H1 (cell line): ENCODE data around the gene TBC1D22A. TPM values are rescaled to one million over a fixed set of nuclear protein-coding genes. Genes with fewer than 3 reads are reported as not detected.

ENCODE experiments used
- CTCF ChIA-PET: fragments of 300-600 bp; sonication (Branson Sonifier 250); formaldehyde crosslinking; loops from one replicate; lab custom pipeline; 2021; ENCODE audit not compliant: partially characterized antibody; lab: Charles Lee
- POLR2A ChIA-PET: fragments of 300-600 bp; sonication (Branson Sonifier 250); formaldehyde crosslinking; loops from one replicate; lab custom pipeline; 2021; ENCODE audit warnings: inconsistent platforms; ENCODE audit not compliant: partially characterized antibody; lab: Charles Lee
- DNase-seq, 2 experiments: peaks; one replicate each; pipeline versions ENCODE4 v3.0.0 to v3.0.0-alpha.2; 2010 to 2022; ENCODE audit warnings: low spot score in 2 of 2, low read depth in 1 of 2, mixed read lengths in 1 of 2
- FAIRE-seq: peaks from 2 replicates; lab custom pipeline; 2011; peaks lifted over from hg19 to GRCh38; lab: Jason Lieb, UNC
- H2AFZ ChIP-seq: 2 replicates; pipeline ENCODE4 v1.8.1; 2012; ENCODE audit warnings: low read length, inconsistent platforms
- H2AK5ac ChIP-seq: 2 replicates; pipeline ENCODE4 v1.6.1; 2013; ENCODE audit warnings: low read depth, low read length
- H2BK120ac ChIP-seq: replicated peaks from 2 replicates; pipeline ENCODE3; 2013; ENCODE audit warnings: low read depth, low read length, inconsistent platforms
- H2BK12ac ChIP-seq: 2 replicates; pipeline ENCODE4 v1.6.1; 2013; ENCODE audit warnings: low read depth, low read length
- H2BK15ac ChIP-seq: 2 replicates; pipeline ENCODE4 v1.6.1; 2013; ENCODE audit warnings: low read length
- H2BK20ac ChIP-seq: 2 replicates; pipeline ENCODE4 v1.6.1; 2013; ENCODE audit warnings: low read length
- H2BK5ac ChIP-seq: 2 replicates; pipeline ENCODE4 v1.6.1; 2013; ENCODE audit warnings: low read depth, low read length
- H3K14ac ChIP-seq: 2 replicates; pipeline ENCODE4 v1.6.1; 2013; ENCODE audit warnings: inconsistent platforms; ENCODE audit not compliant: insufficient read length
- H3K18ac ChIP-seq: 2 replicates; pipeline ENCODE4 v1.6.1; 2013; ENCODE audit warnings: low read length; ENCODE audit errors: extremely low read depth
- H3K23ac ChIP-seq: 2 replicates; pipeline ENCODE4 v1.6.1; 2013; ENCODE audit warnings: inconsistent platforms; ENCODE audit not compliant: insufficient read length
- H3K23me2 ChIP-seq: 2 replicates; pipeline ENCODE4 v1.6.1; 2013; ENCODE audit warnings: low read depth, low read length
- H3K27ac ChIP-seq: 2 replicates; pipeline ENCODE4 v1.6.1; 2011; ENCODE audit warnings: low read depth, low read length, inconsistent platforms
- H3K27me3 ChIP-seq, 4 experiments: replicated peaks in 1 of 4; 1 replicate in 1 of 4; 2 replicates in 3 of 4; pipeline versions ENCODE4 v1.6.1 to v1.8.1; 2011 to 2013; ENCODE audit warnings: low read length in 3 of 4, mild to moderate bottlenecking in 3 of 4, inconsistent platforms in 2 of 4, mixed read lengths in 2 of 4, moderate library complexity in 1 of 4; ENCODE audit not compliant: control insufficient read depth in 3 of 4, insufficient read depth in 3 of 4; ENCODE audit errors: extremely low read depth in 1 of 4
- H3K36me3 ChIP-seq, 4 experiments: 2 replicates each; pipeline versions ENCODE4 v1.6.1 to v1.8.1; 2011 to 2013; ENCODE audit warnings: mild to moderate bottlenecking in 4 of 4, low read length in 3 of 4, moderate library complexity in 2 of 4, control low read depth in 1 of 4, inconsistent platforms in 1 of 4; ENCODE audit not compliant: insufficient read depth in 4 of 4, control insufficient read depth in 2 of 4
- H3K4ac ChIP-seq: replicated peaks from 2 replicates; pipeline ENCODE3; 2013; ENCODE audit warnings: low read length, low read depth, mixed read lengths, inconsistent platforms; ENCODE audit not compliant: insufficient read length
- H3K4me1 ChIP-seq, 4 experiments: replicated peaks in 1 of 4; 1 replicate in 1 of 4; 2 replicates in 3 of 4; pipeline versions ENCODE4 v1.6.1 to v1.8.1; 2011 to 2013; ENCODE audit warnings: low read length in 3 of 4, inconsistent platforms in 2 of 4, mixed read lengths in 1 of 4; ENCODE audit not compliant: insufficient read depth in 4 of 4, control insufficient read depth in 3 of 4
- H3K4me2 ChIP-seq, 2 experiments: 2 replicates each; pipeline versions ENCODE4 v1.6.1 to v1.8.1; 2011 to 2013; ENCODE audit warnings: low read depth in 2 of 2, low read length in 2 of 2, control low read depth in 1 of 2, inconsistent platforms in 1 of 2, mild to moderate bottlenecking in 1 of 2; ENCODE audit not compliant: insufficient read depth in 1 of 2
- H3K4me3 ChIP-seq, 4 experiments: fragments of 200-600, 300-600 bp in 1 of 4; sonication (generic), shearing (Covaris generic), sonication (Bioruptor Twin) in 1 of 4; 2 replicates each; pipeline versions ENCODE4 v1.5.1 to v1.8.1; 2011 to 2016; ENCODE audit warnings: low read length in 4 of 4, low read depth in 3 of 4, control low read depth in 2 of 4, inconsistent platforms in 2 of 4, mild to moderate bottlenecking in 2 of 4, mixed read lengths in 1 of 4, moderate library complexity in 1 of 4; ENCODE audit not compliant: insufficient read depth in 2 of 4; ENCODE audit errors: extremely low read depth in 1 of 4
- H3K56ac ChIP-seq: replicated peaks from 2 replicates; pipeline ENCODE3; 2013; ENCODE audit warnings: low read depth, mild to moderate bottlenecking, mixed read lengths, low read length, inconsistent platforms; ENCODE audit not compliant: insufficient read length
- H3K79me1 ChIP-seq: 2 replicates; pipeline ENCODE4 v1.6.1; 2013; ENCODE audit warnings: low read depth, low read length, control low read depth
- H3K79me2 ChIP-seq, 2 experiments: 2 replicates each; pipeline versions ENCODE4 v1.6.1 to v1.8.1; 2012 to 2013; ENCODE audit warnings: low read length in 2 of 2, mild to moderate bottlenecking in 2 of 2, inconsistent platforms in 1 of 2; ENCODE audit not compliant: insufficient read depth in 2 of 2, control insufficient read depth in 1 of 2
- H3K9ac ChIP-seq, 4 experiments: replicated peaks in 1 of 4; 1 replicate in 1 of 4; 2 replicates in 3 of 4; pipeline versions ENCODE4 v1.6.1 to v1.8.1; 2011 to 2013; ENCODE audit warnings: low read depth in 3 of 4, low read length in 3 of 4, control low read depth in 2 of 4, mild to moderate bottlenecking in 2 of 4, moderate library complexity in 2 of 4, inconsistent platforms in 1 of 4; ENCODE audit errors: extremely low read depth in 1 of 4
- H3K9me3 ChIP-seq, 2 experiments: 2 replicates each; pipeline versions ENCODE4 v1.6.1 to v1.8.1; 2012 to 2013; ENCODE audit warnings: mild to moderate bottlenecking in 2 of 2, moderate library complexity in 2 of 2, control low read depth in 1 of 2, inconsistent platforms in 1 of 2, low read depth in 1 of 2, low read length in 1 of 2, mixed read lengths in 1 of 2; ENCODE audit not compliant: insufficient read depth in 2 of 2
- H4K20me1 ChIP-seq, 2 experiments: replicated peaks in 1 of 2; 2 replicates each; pipeline versions ENCODE3 to v1.8.1; 2011 to 2013; ENCODE audit warnings: inconsistent platforms in 2 of 2, low read length in 2 of 2, mild to moderate bottlenecking in 1 of 2; ENCODE audit not compliant: insufficient read depth in 2 of 2, control insufficient read depth in 1 of 2
- H4K5ac ChIP-seq: 2 replicates; pipeline ENCODE4 v1.6.1; 2013; ENCODE audit warnings: low read length, low read depth, mixed read lengths, inconsistent platforms; ENCODE audit not compliant: insufficient read length
- H4K8ac ChIP-seq: 2 replicates; pipeline ENCODE4 v1.8.0; 2013; ENCODE audit warnings: mild to moderate bottlenecking, moderate library complexity, low read length, inconsistent platforms; ENCODE audit not compliant: insufficient read depth; ENCODE audit errors: extremely low read depth
- H4K91ac ChIP-seq: replicated peaks from 2 replicates; pipeline ENCODE3; 2013; ENCODE audit warnings: low read length, mixed read lengths, inconsistent platforms; ENCODE audit not compliant: insufficient read length
- BACH1 ChIP-seq: IDR thresholded peaks from 2 replicates; pipeline ENCODE4 v1.6.1; 2012; ENCODE audit warnings: low read length, improper control_type of control experiment
- CHD1 ChIP-seq: IDR thresholded peaks from 2 replicates; pipeline ENCODE4 v1.6.1; 2012; ENCODE audit warnings: low read depth, low read length, improper control_type of control experiment
- E2F6 ChIP-seq: IDR thresholded peaks from 2 replicates; pipeline ENCODE4 v1.6.1; 2012; ENCODE audit warnings: inconsistent platforms
- JUND ChIP-seq: IDR thresholded peaks from 2 replicates; pipeline ENCODE4 v1.6.1; 2011; ENCODE audit warnings: mild to moderate bottlenecking, improper control_type of control experiment, low read length
- KDM1A ChIP-seq: fragments of 200-600, 300-600 bp; sonication (generic); IDR thresholded peaks from 2 replicates; pipeline ENCODE4 v1.7.1; 2016; ENCODE audit warnings: mild to moderate bottlenecking, low read length, borderline replicate concordance
- NRF1 ChIP-seq: IDR thresholded peaks from 2 replicates; pipeline ENCODE4 v1.6.1; 2011; ENCODE audit warnings: mild to moderate bottlenecking, low read depth, low read length, improper control_type of control experiment
- RNF2 ChIP-seq: fragments of 200-900, 300-1000 bp; sonication (generic); IDR thresholded peaks from 2 replicates; pipeline ENCODE4 v1.7.1; 2016; ENCODE audit warnings: borderline replicate concordance, low read depth, mild to moderate bottlenecking, antibody characterized with exemption, low read length; ENCODE audit not compliant: poor library complexity, severe bottlenecking; ENCODE audit errors: missing control alignments
- RXRA ChIP-seq: IDR thresholded peaks from 2 replicates; pipeline ENCODE4 v1.6.1; 2011; ENCODE audit warnings: low read depth, mild to moderate bottlenecking, low read length, moderate library complexity; ENCODE audit not compliant: insufficient read depth
- SP1 ChIP-seq: IDR thresholded peaks from 2 replicates; pipeline ENCODE4 v1.6.1; 2011; ENCODE audit warnings: low read depth, low read length
- SUZ12 ChIP-seq: fragments of 200-600 bp; sonication (generic); IDR thresholded peaks from 2 replicates; pipeline ENCODE4 v1.6.1; 2012; ENCODE audit warnings: mild to moderate bottlenecking, inconsistent platforms, low read length, moderate library complexity, mixed read lengths
- TEAD4 ChIP-seq: IDR thresholded peaks from 2 replicates; pipeline ENCODE4 v1.6.1; 2012; ENCODE audit warnings: low read depth, low read length, inconsistent platforms, mixed read lengths
- YY1 ChIP-seq: IDR thresholded peaks from 2 replicates; pipeline ENCODE4 v1.6.1; 2011; ENCODE audit warnings: low read depth, mild to moderate bottlenecking, low read length
- ZNF274 ChIP-seq: IDR thresholded peaks from 2 replicates; pipeline ENCODE4 v1.7.0; 2012; ENCODE audit warnings: low read length, borderline replicate concordance; ENCODE audit errors: extremely low read depth
- WGBS, 2 experiments: shearing (Covaris generic) in 1 of 2; methylation state at CpG; one replicate each; pipeline versions ENCODE4 v1.1.6 to v1.1.7; 2013 to 2015; ENCODE audit warnings: low lambda C conversion rate in 2 of 2, mixed read lengths in 2 of 2, inconsistent platforms in 1 of 2, low coverage in 1 of 2, missing lambda C conversion rate in 1 of 2; ENCODE audit not compliant: insufficient replicate concordance in 2 of 2, insufficient coverage in 1 of 2, insufficient read length in 1 of 2; ENCODE audit errors: extremely low coverage in 1 of 2, missing lambda C conversion rate in 1 of 2; 5-methylcytosine and 5-hydroxymethylcytosine counted together
- polyA plus RNA-seq, 7 experiments: library from polyadenylated mRNA; depleted of rRNA in 3 of 7; stranded (reverse) in 5 of 7; unstranded in 2 of 7; fragments of >200 nt in 5 of 7; fragments of 200-250 nt in 2 of 7; gene quantifications; 1 replicate in 5 of 7; 2 replicates in 1 of 7; 4 replicates in 1 of 7; pipeline versions ENCODE4 v1.2.1 to v1.2.3, GENCODE V29; 2011 to 2013; ENCODE audit warnings: missing spikeins in 2 of 7, mixed read lengths in 2 of 7
- total RNA-seq: library from RNA; stranded (reverse); fragmentation: NEBNext Ultra II Directional; extraction: Animal tissue kit (Norgen Biotek cat#: 25700); gene quantifications from 2 replicates; pipeline ENCODE4 v1.2.1, GENCODE V29; 2021

TBC1D22A gene
- total and polyA plus RNA-seq, 2 of the 8 experiments (the other 6 are each of a cell fraction or from before 2014, with no cell fraction given) = 11.9 to 18.4 TPM

- Histone ChIP-seq H3K4ac (no peak overlapping the region), H3K18ac (no peak overlapping the region; the same call in 1 of the 2 replicates), H2BK5ac (no peak overlapping the region), H3K56ac (no peak overlapping the region), H3K79me2 (no peaks in the 10 kb centered on the region), H4K20me1 (peaks cover 0 to 7% of the 10 kb centered on the region in 2 experiments), H3K14ac (no peak overlapping the region), H2AK5ac (no peak overlapping the region), H2AFZ (no peak overlapping the region), H4K8ac (no peak overlapping the region), H2BK20ac (no peak overlapping the region), H3K23ac (no peak overlapping the region), H2BK120ac (no peak overlapping the region), H4K5ac (no peak overlapping the region), H3K4me3 (no peak overlapping the region), H2BK12ac (no peak overlapping the region), H3K4me2 (no peak overlapping the region), H3K23me2 (0 out of 2 replicates have a peak, but pooled peaks cover 3% of the 10 kb centered on the region), H3K79me1 (peaks cover 4% of the 10 kb centered on the region), H3K9ac (no peak overlapping the region), H3K27ac (no peak overlapping the region), H3K27me3 (no peaks in the 10 kb centered on the region), H3K4me1 (peaks cover 0 to 6% (median 1%) of the 10 kb centered on the region in 4 experiments; a peak in 3 of 7 replicates), H3K36me3 (peaks cover 0 to 4% (median 2%) of the 10 kb centered on the region in 4 experiments; a peak in 3 of 8 replicates), H3K9me3 (no peaks in the 10 kb centered on the region), H2BK15ac (no peak overlapping the region), H4K91ac (no peak overlapping the region)
- ChIA-PET CTCF (no interaction called here), POLR2A (no interaction called here)
- WGBS, 2 experiments = 87% methylated on average over 9 of the region's 9 CpGs; no CpG with 5 or more reads in 1 of the 2 experiments
- FAIRE-seq = no peak
- DNase-seq = no peak
- TF ChIP-seq CHD1 (no peak), SUZ12 (no peak), SP1 (no peak), KDM1A (no peak), ZNF274 (no peak), NRF1 (no peak), E2F6 (no peak), JUND (no peak), BACH1 (no peak), RNF2 (no peak), RXRA (no peak), TEAD4 (no peak), YY1 (no peak)
Measured at GRCh38 chr22:46910624-46911023, 148.2 kb downstream of the TBC1D22A start.
